ENCODE results near the gene BUB1B. TPM values are rescaled to one million over a fixed set of nuclear protein-coding genes. Genes with fewer than 3 reads are reported as not detected.

BUB1B gene, protein sequence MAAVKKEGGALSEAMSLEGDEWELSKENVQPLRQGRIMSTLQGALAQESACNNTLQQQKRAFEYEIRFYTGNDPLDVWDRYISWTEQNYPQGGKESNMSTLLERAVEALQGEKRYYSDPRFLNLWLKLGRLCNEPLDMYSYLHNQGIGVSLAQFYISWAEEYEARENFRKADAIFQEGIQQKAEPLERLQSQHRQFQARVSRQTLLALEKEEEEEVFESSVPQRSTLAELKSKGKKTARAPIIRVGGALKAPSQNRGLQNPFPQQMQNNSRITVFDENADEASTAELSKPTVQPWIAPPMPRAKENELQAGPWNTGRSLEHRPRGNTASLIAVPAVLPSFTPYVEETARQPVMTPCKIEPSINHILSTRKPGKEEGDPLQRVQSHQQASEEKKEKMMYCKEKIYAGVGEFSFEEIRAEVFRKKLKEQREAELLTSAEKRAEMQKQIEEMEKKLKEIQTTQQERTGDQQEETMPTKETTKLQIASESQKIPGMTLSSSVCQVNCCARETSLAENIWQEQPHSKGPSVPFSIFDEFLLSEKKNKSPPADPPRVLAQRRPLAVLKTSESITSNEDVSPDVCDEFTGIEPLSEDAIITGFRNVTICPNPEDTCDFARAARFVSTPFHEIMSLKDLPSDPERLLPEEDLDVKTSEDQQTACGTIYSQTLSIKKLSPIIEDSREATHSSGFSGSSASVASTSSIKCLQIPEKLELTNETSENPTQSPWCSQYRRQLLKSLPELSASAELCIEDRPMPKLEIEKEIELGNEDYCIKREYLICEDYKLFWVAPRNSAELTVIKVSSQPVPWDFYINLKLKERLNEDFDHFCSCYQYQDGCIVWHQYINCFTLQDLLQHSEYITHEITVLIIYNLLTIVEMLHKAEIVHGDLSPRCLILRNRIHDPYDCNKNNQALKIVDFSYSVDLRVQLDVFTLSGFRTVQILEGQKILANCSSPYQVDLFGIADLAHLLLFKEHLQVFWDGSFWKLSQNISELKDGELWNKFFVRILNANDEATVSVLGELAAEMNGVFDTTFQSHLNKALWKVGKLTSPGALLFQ
- total RNA-seq (2014; rRNA removed), result 73.0 and 96.4 TPM in 2 replicates
- percentile 82 among the genes with signal in this experiment for Bru-seq, nascent RNA
- percentile 74 among the genes with signal in this experiment for BruChase-seq, experiment 1, labeled RNA remaining after a 6-hour chase
- BruChase-seq, experiment 2, labeled RNA remaining after a 2-hour chase, result percentile 54 among the genes with signal in this experiment
- long read RNA-seq, transcript BUB1B-201 (23 exons, 3,725 nt), result major isoform, 14 of 24 reads
- long read RNA-seq, partial matches to known transcripts, result 5 of 24 reads
- long read RNA-seq, other reads (novel, unspliced or antisense), result 5 of 24 reads

DNA sequence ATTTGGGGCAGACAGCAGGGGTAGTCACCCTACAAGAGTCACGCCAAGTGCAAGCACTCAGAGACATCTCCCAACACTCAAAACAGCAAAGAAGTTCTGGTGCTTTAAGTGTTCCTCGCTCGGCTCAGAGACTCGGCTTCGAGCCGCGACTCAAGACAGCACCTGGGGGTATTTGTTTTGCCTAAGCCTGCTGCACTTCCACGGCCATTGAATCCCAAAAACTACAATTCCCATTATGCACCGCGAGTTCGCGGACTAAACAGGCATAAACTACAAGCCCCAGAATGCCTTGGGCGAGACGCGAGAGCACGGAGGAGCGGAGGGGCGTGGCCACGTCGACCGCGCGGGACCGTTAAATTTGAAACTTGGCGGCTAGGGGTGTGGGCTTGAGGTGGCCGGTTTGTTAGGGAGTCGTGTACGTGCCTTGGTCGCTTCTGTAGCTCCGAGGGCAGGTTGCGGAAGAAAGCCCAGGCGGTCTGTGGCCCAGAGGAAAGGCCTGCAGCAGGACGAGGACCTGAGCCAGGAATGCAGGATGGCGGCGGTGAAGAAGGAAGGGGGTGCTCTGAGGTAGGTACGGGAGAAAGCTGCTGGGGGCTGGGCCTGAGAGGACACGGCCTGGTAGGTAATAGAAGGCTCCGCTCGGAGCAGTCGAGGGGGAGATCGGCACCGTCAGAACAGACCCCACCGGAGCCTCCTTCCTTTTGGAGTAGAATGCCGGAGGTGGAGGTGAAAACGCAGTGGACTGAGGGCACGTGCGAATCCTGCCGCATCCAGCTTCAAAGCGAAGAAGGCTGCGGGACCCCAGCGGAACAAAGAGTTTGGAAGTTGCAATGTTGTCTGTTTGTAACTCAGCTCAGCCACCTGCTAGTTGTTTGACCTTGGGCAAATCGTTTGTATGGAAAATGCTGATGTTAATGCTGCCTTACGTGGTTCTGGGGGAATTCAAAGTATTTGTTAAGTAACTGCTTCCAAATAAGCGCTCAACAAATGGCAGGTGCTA is at the start of gene BUB1B:
Gene BUB1B, plus strand, starts transcription at position 381 of the 1,000 bp plus-strand sequence. Its CDS starts 152 bp downstream, at position 533.
- ChIA-PET POLR2A (ENCODE audit: unreplicated experiment) (interaction anchor here (0.6 kb wide), 2 partner anchors 84 to 371 kb away, joined by 4 read pairs; no protein-coding TSS in a partner anchor), CTCF (interaction anchor here (0.6 kb wide), 1 partner anchor 62 kb away, joined by 6 read pairs; no protein-coding TSS in a partner anchor)
- Histone ChIP-seq H3K79me2 (ENCODE audit: low read length) (peaks cover 52% of the 10 kb centered on the region), H3K4me2 (ENCODE audit: low read length) (peak within 1 kb of the TSS; percentile 88), H4K20me1 (ENCODE audit: low read length) (peaks cover 18% of the 10 kb centered on the region; the same call in 1 of the 2 replicates), H2AFZ (ENCODE audit: low read length) (peak within 1 kb of the TSS; percentile 94), H3K9ac (ENCODE audit: low read length) (peak within 1 kb of the TSS; percentile 83), H3K36me3 (ENCODE audit: low read depth, low read length) (peaks cover 25% of the 10 kb centered on the region), H3K4me3 (ENCODE audit: low read length) (peak within 1 kb of the TSS; percentile 83), H3K4me1 (ENCODE audit: insufficient read depth, low read length) (peaks cover 27% of the 10 kb centered on the region), H3F3A (ENCODE audit: low read length, unreplicated experiment) (no peaks in the 10 kb centered on the region), H3K9me2 (replicated peaks; ENCODE audit: low read length) (no peaks in the 10 kb centered on the region), H3K9me3 (ENCODE audit: low read length) (no peaks in the 10 kb centered on the region), H3K27me3 (ENCODE audit: low read length) (no peaks in the 10 kb centered on the region), H3K27ac (ENCODE audit: low read length) (peak within 1 kb of the TSS; percentile 42)
- intact Hi-C loops (cut with micrococcal nuclease), result loop anchor here (2.0 to 5.0 kb wide), 2 partner anchors 52 to 114 kb away; partner anchors contain the start of gene BMF
- DNase-seq (peak; percentile 98), ATAC-seq (peak; percentile 89)
- TSS peak; percentile 72 for BruUV-seq (replicated peaks)
- TF ChIP-seq CTCF (conservative IDR thresholded peaks at IDR 0.05; ENCODE audit: low read depth, low read length), result no peak
- TF ChIP-seq EZH2phosphoT487 (IDR thresholded peaks at IDR 0.05; ENCODE audit: borderline replicate concordance, low read length), result no peak
- no peak for TF ChIP-seq EZH2 (IDR thresholded peaks at IDR 0.05; ENCODE audit: low read length, unreplicated experiment)

- Histone ChIP-seq H3K4me3 (ENCODE audit: low read length) (no peak overlapping the region), H2AFZ (ENCODE audit: low read length) (no peak overlapping the region), H3K9ac (ENCODE audit: low read length) (no peak overlapping the region), H3K27ac (ENCODE audit: low read length) (no peak overlapping the region), H3K27me3 (ENCODE audit: low read length) (no peaks in the 10 kb centered on the region), H3K9me2 (replicated peaks; ENCODE audit: low read length) (no peaks in the 10 kb centered on the region), H3K4me2 (ENCODE audit: low read length) (no peak overlapping the region), H4K20me1 (ENCODE audit: low read length) (no peaks in the 10 kb centered on the region), H3K4me1 (ENCODE audit: insufficient read depth, low read length) (peaks cover 21% of the 10 kb centered on the region), H3F3A (ENCODE audit: low read length, unreplicated experiment) (peaks cover 2% of the 10 kb centered on the region), H3K79me2 (ENCODE audit: low read length) (no peaks in the 10 kb centered on the region), H3K36me3 (ENCODE audit: low read depth, low read length) (no peaks in the 10 kb centered on the region), H3K9me3 (ENCODE audit: low read length) (no peaks in the 10 kb centered on the region)
- ChIA-PET CTCF (no interaction called here), POLR2A (ENCODE audit: unreplicated experiment) (no interaction called here)
- intact Hi-C loops (cut with micrococcal nuclease), result no loop called here
- no peak for TF ChIP-seq CTCF (conservative IDR thresholded peaks at IDR 0.05; ENCODE audit: low read depth, low read length)
- no peak for TF ChIP-seq EZH2phosphoT487 (IDR thresholded peaks at IDR 0.05; ENCODE audit: borderline replicate concordance, low read length)
- no peak for TF ChIP-seq EZH2 (IDR thresholded peaks at IDR 0.05; ENCODE audit: low read length, unreplicated experiment)
- no TSS peak for BruUV-seq (replicated peaks)
- no peak for ATAC-seq
- no peak for DNase-seq
Observed at GRCh38 chr15:40111888-40112287, 49.0 kb upstream of the BUB1B start.

All from PC-3 (cell line).